GM12878 (cell line): ENCODE measurements around the gene ASB3. TPM values are rescaled to one million over a fixed set of nuclear protein-coding genes. Genes with fewer than 3 reads are reported as not detected.

Experiments
- ATAC-seq: fragments of 200-7000 bp; cut with Tn5 transposase; 3 replicates; pipeline ENCODE4 v1.9.1; 2020; ENCODE audit warnings: mild to moderate bottlenecking, moderate library complexity
- BruUV-seq: library from RNA; stranded (reverse); fragments of 400-500 nt; replicated peaks from 2 replicates; lab custom pipeline; 2021; lab: Mats Ljungman, UMichigan
- CTCF ChIA-PET: fragments of 300-600 bp; sonication (Branson Sonifier 250); formaldehyde crosslinking; extraction: SDS; loops from one replicate; lab custom pipeline; 2021; ENCODE audit warnings: inconsistent platforms; lab: Yijun Ruan, JAX
- POLR2A ChIA-PET: fragments of 350-600 bp; formaldehyde crosslinking; extraction: SDS; loops from one replicate; lab custom pipeline; 2021; ENCODE audit warnings: inconsistent platforms; lab: Charles Lee
- RAD21 ChIA-PET: fragments of 300-600 bp; sonication (Branson Sonifier 250); formaldehyde crosslinking; loops from one replicate; lab custom pipeline; 2023; ENCODE audit warnings: antibody characterized with exemption; ENCODE audit not compliant: unreplicated experiment; lab: Charles Lee
- SMC1A ChIA-PET: fragments of 300-600 bp; sonication (Branson Sonifier 250); formaldehyde crosslinking; loops from one replicate; lab custom pipeline; 2023; ENCODE audit not compliant: unreplicated experiment, uncharacterized antibody; lab: Charles Lee
- DNase-seq: peaks from one replicate; pipeline ENCODE4 v3.0.0-alpha.2; 2011; ENCODE audit warnings: low read depth, low spot score
- FAIRE-seq: peaks from 3 replicates; lab custom pipeline; 2011; peaks lifted over from hg19 to GRCh38; lab: Jason Lieb, UNC
- H2AFZ ChIP-seq: 2 replicates; pipeline ENCODE4 v1.6.0; 2011; ENCODE audit warnings: low read depth, low read length, control low read depth; ENCODE audit not compliant: control insufficient read depth
- H3K27ac ChIP-seq: 2 replicates; pipeline ENCODE4 v1.5.1; 2011; ENCODE audit warnings: control low read depth; ENCODE audit not compliant: control insufficient read depth, insufficient read depth
- H3K27me3 ChIP-seq, 2 experiments: replicated peaks in 1 of 2; 2 replicates each; pipeline versions ENCODE4 v1.6.0 to v1.6.1; 2011; ENCODE audit warnings: low read length in 1 of 2; ENCODE audit not compliant: control insufficient read depth in 2 of 2, insufficient read depth in 2 of 2
- H3K36me3 ChIP-seq, 2 experiments: 2 replicates each; pipeline ENCODE4 v1.5.1; 2011; ENCODE audit warnings: low read length in 1 of 2; ENCODE audit not compliant: control insufficient read depth in 2 of 2, insufficient read depth in 2 of 2
- H3K4me1 ChIP-seq: 2 replicates; pipeline ENCODE4 v1.6.1; 2011; ENCODE audit warnings: mild to moderate bottlenecking, low read length, moderate library complexity, mixed read lengths; ENCODE audit not compliant: control insufficient read depth, insufficient read depth
- H3K4me2 ChIP-seq: 2 replicates; pipeline ENCODE4 v1.6.0; 2011; ENCODE audit warnings: control low read depth; ENCODE audit not compliant: control insufficient read depth, insufficient read depth
- H3K4me3 ChIP-seq: fragments of 200-600 bp; sonication (generic); 2 replicates; pipeline ENCODE4 v1.5.1; 2016
- H3K79me2 ChIP-seq: 2 replicates; pipeline ENCODE4 v1.6.0; 2011; ENCODE audit warnings: low read length; ENCODE audit not compliant: control insufficient read depth, insufficient read depth
- H3K9ac ChIP-seq: 2 replicates; pipeline ENCODE4 v1.8.0; 2011; ENCODE audit warnings: low read length, control low read depth, mixed read lengths; ENCODE audit not compliant: control insufficient read depth, insufficient read depth
- H3K9me3 ChIP-seq: replicated peaks from 3 replicates; pipeline ENCODE4 v1.5.1; 2011; ENCODE audit warnings: mild to moderate bottlenecking, low read length; ENCODE audit not compliant: control insufficient read depth, insufficient read depth
- H4K20me1 ChIP-seq: 2 replicates; pipeline ENCODE4 v1.6.0; 2011; ENCODE audit not compliant: control insufficient read depth, insufficient read depth
- ATF3 ChIP-seq: IDR thresholded peaks from 2 replicates; pipeline ENCODE4 v1.6.1; 2011; ENCODE audit warnings: low read depth, mild to moderate bottlenecking, low read length, moderate library complexity, borderline replicate concordance; ENCODE audit errors: extremely low read depth
- BHLHE40 ChIP-seq, 2 experiments: fragments of 450-650 bp in 1 of 2; IDR thresholded peaks; 2 replicates each; pipeline ENCODE4 v1.6.1; 2011 to 2017; ENCODE audit warnings: low read depth in 2 of 2, borderline replicate concordance in 1 of 2, improper control_type of control experiment in 1 of 2, low read length in 1 of 2, mild to moderate bottlenecking in 1 of 2
- CHD1 ChIP-seq: IDR thresholded peaks from 2 replicates; pipeline ENCODE4 v1.6.1; 2012; ENCODE audit warnings: low read depth, low read length, improper control_type of control experiment
- CREM ChIP-seq: IDR thresholded peaks from 2 replicates; pipeline ENCODE4 v1.6.1; 2014; ENCODE audit warnings: antibody characterized with exemption, low read depth
- IKZF1 ChIP-seq: fragments of 450-650 bp; conservative IDR thresholded peaks from 2 replicates; pipeline ENCODE4 v1.6.1; 2017; ENCODE audit warnings: antibody characterized with exemption, mild to moderate bottlenecking
- NFXL1 ChIP-seq: fragments of 450-650 bp; IDR thresholded peaks from 2 replicates; pipeline ENCODE4 v1.6.1; 2017; ENCODE audit warnings: antibody characterized with exemption, mild to moderate bottlenecking, borderline replicate concordance
- REST ChIP-seq: IDR thresholded peaks from 2 replicates; pipeline ENCODE4 v1.6.1; 2012; ENCODE audit warnings: mild to moderate bottlenecking, low read depth, low read length
- ZNF217 ChIP-seq: fragments of 450-650 bp; IDR thresholded peaks from 2 replicates; pipeline ENCODE4 v1.6.1; 2017; ENCODE audit warnings: antibody characterized with exemption, mild to moderate bottlenecking
- WGBS: methylation state at CpG from one replicate; pipeline ENCODE4 v1.1.6; 2016; ENCODE audit warnings: low lambda C conversion rate; ENCODE audit not compliant: insufficient replicate concordance, insufficient coverage; ENCODE audit errors: missing lambda C conversion rate; 5-methylcytosine and 5-hydroxymethylcytosine counted together
- in situ Hi-C: fragments of 300-500 bp; cut with MboI; formaldehyde crosslinking; loops from 9 replicates; pipeline ENCODE4 v1.14.3; 2018; ENCODE audit warnings: mixed read lengths
- intact Hi-C: fragments of 100-400 bp; cut with micrococcal nuclease; formaldehyde crosslinking; loops from one replicate; pipeline ENCODE4 v1.14.2; 2022; ENCODE audit not compliant: unreplicated experiment
- polyA plus RNA-seq, 11 experiments: library from polyadenylated mRNA; depleted of rRNA in 4 of 11; unstranded in 6 of 11; stranded (reverse) in 5 of 11; fragments of >200 nt; fragmentation: Nextera tagmentation in 4 of 11; fragmentation: Illumina TruSeq in 1 of 11; extraction: Ambion mirVana in 4 of 11; extraction: Trizol in 1 of 11; gene quantifications; 1 replicate in 1 of 11; 2 replicates in 10 of 11; pipeline versions ENCODE4 v1.2.1 to v1.2.3, GENCODE V29; 2011 to 2016; ENCODE audit warnings: inconsistent platforms in 2 of 11, missing spikeins in 2 of 11, low read depth in 1 of 11
- total RNA-seq, 4 experiments: library from RNA; depleted of rRNA in 3 of 4; stranded (reverse); fragments of >200 nt in 3 of 4; fragmentation: Illumina TruSeq in 1 of 4; extraction: Trizol in 1 of 4; gene quantifications; 2 replicates each; pipeline versions ENCODE4 v1.2.1 to v1.2.3, GENCODE V29; 2013 to 2021

ASB3 gene
- total and polyA plus RNA-seq, 10 of the 15 experiments (the other 5 are each of a cell fraction or from before 2014, with no cell fraction given) = 16.4 to 30.9 (median 22.6) TPM

- no peaks in the 10 kb centered on the region for H3K79me2 ChIP-seq
- DNase-seq = no peak
- no peak for FAIRE-seq
- no peaks in the 10 kb centered on the region for H3K4me1 ChIP-seq
- CTCF ChIA-PET = no interaction called here
- no peak for ATAC-seq
- SMC1A ChIA-PET = interaction anchor here (1.0 kb wide), 1 partner anchor 9 kb away, joined by 3 read pairs; no protein-coding TSS in a partner anchor
- H3K4me2 ChIP-seq = no peak overlapping the region
- no TSS peak for BruUV-seq
- no peak overlapping the region for H2AFZ ChIP-seq
- no peaks in the 10 kb centered on the region for H4K20me1 ChIP-seq
- POLR2A ChIA-PET = no interaction called here
- RAD21 ChIA-PET = no interaction called here
- H3K27ac ChIP-seq = no peak overlapping the region
- WGBS = 10% methylated on average over 1 of the region's 1 CpG
- H3K9ac ChIP-seq = no peak overlapping the region
- intact Hi-C loops = no loop called here
- no peaks in the 10 kb centered on the region for H3K27me3 ChIP-seq
- no peak for TF ChIP-seq NFXL1
- TF ChIP-seq CHD1 = no peak
- no peak for TF ChIP-seq BHLHE40 (IDR thresholded peaks at IDR 0.05; ENCODE audit: borderline replicate concordance in 1 of 2, low read depth in 2 of 2, low read length in 1 of 2)
- TF ChIP-seq IKZF1 = no peak
- no peaks in the 10 kb centered on the region for H3K9me3 ChIP-seq
- in situ Hi-C loops = no loop called here
- no peaks in the 10 kb centered on the region for H3K36me3 ChIP-seq
- no peak overlapping the region for H3K4me3 ChIP-seq
These were observed 154.0 kb downstream of the ASB3 start for GRCh38 chr2:53632714-53633113.

GRCh38 chr2:53632126-53632460 is 154.7 kb downstream of the ASB3 start:
- RAD21 ChIA-PET = no interaction called here
- DNase-seq (no peak), FAIRE-seq (no peak), ATAC-seq (no peak)
- no peak overlapping the region for H3K4me3 ChIP-seq
- intact Hi-C loops (no loop called here), in situ Hi-C loops (no loop called here)
- no peak overlapping the region for H2AFZ ChIP-seq
- no peaks in the 10 kb centered on the region for H3K9me3 ChIP-seq
- no peaks in the 10 kb centered on the region for H4K20me1 ChIP-seq
- no peak overlapping the region for H3K27ac ChIP-seq
- WGBS = 83% methylated on average over 4 of the region's 4 CpGs
- no TSS peak for BruUV-seq
- no peaks in the 10 kb centered on the region for H3K27me3 ChIP-seq
- CTCF ChIA-PET = no interaction called here
- H3K79me2 ChIP-seq = no peaks in the 10 kb centered on the region
- no peak overlapping the region for H3K4me2 ChIP-seq
- SMC1A ChIA-PET = interaction anchor here (1.0 kb wide), 1 partner anchor 12 kb away, joined by 3 read pairs; no protein-coding TSS in a partner anchor
- no peaks in the 10 kb centered on the region for H3K36me3 ChIP-seq
- H3K4me1 ChIP-seq = no peaks in the 10 kb centered on the region
- H3K9ac ChIP-seq = no peak overlapping the region
- POLR2A ChIA-PET = no interaction called here
- no peak for TF ChIP-seq ZNF217
- TF ChIP-seq CREM = no peak
- no peak for TF ChIP-seq ATF3
- TF ChIP-seq REST = no peak
